ENCODE measurements around the gene HS1BP3. TPM values are rescaled to one million over a fixed set of nuclear protein-coding genes. Genes with fewer than 3 reads are reported as not detected.

The HS1BP3 gene
- total and polyA plus RNA-seq, 10 donors: 8.8 to 38.0 (median 25.9) TPM

- Histone ChIP-seq H3K27ac (no peak overlapping the region), H3K4me3 (no peak overlapping the region), H3K9me3 (no peaks in the 10 kb centered on the region), H3K36me3 (no peaks in the 10 kb centered on the region), H3K4me1 (peaks cover 0 to 7% (median 2%) of the 10 kb centered on the region in 6 donors), H3K27me3 (replicated peaks in 1 of 7) (peaks cover 0 to 40% (median 18%) of the 10 kb centered on the region in 7 donors)
- intact Hi-C loops (cut with DNase I; ENCODE audit: low total_unique reads): no loop called here
- 62 to 78% (median 69%) methylated on average over 4 of the region's 4 CpGs for WGBS, 5 donors
- TF ChIP-seq POLR2A (IDR thresholded peaks at IDR 0.05): no peak
- no peak for TF ChIP-seq POLR2AphosphoS5 (IDR thresholded peaks at IDR 0.05)
- TF ChIP-seq CTCF (IDR thresholded peaks at IDR 0.05 in 8 of 11, conservative IDR thresholded peaks at IDR 0.05 in 3 of 11): no peak
- DNase-seq: peak; percentile 71
Measured at GRCh38 chr2:20657522-20658235, 6.8 kb upstream of the HS1BP3 start.

DNA sequence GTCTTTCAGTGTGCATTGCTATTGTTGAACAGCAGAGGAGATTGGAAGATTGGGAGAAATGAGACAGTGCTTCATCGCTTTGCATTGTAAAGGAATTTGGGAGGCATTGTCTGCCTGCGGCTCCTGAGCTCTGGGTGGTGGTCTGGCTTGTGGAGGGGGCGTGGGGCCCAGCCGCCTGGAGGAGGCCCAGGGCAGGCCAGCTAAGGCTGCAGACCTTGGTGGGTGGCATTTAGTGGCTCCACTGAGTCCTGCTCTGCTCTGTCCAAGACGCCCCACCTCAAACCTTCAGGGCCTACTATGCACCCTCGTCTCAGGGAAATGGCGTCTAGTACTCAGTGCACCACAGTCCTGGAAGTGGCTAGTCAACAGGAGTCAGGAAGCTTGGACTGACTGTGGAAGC lies 5.7 kb upstream of the HS1BP3 start:
- intact Hi-C loops (cut with DNase I; ENCODE audit: low total_unique reads): no loop called here
- no peaks in the 10 kb centered on the region for H3K9me3 ChIP-seq
- peaks cover 3 to 10% (median 4%) of the 10 kb centered on the region in 6 donors for H3K4me1 ChIP-seq
- no peaks in the 10 kb centered on the region for H3K36me3 ChIP-seq
- no peak overlapping the region for H3K27ac ChIP-seq
- TF ChIP-seq POLR2A (IDR thresholded peaks at IDR 0.05) (no peak), POLR2AphosphoS5 (IDR thresholded peaks at IDR 0.05) (no peak), CTCF (IDR thresholded peaks at IDR 0.05 in 8 of 11, conservative IDR thresholded peaks at IDR 0.05 in 3 of 11) (no peak)
- DNase-seq: peak; percentile 68
- H3K27me3 ChIP-seq (replicated peaks in 1 of 7): peaks cover 0 to 29% (median 6%) of the 10 kb centered on the region in 7 donors
- whole genome bisulfite sequencing, 5 donors: 89 to 95% (median 94%) methylated on average over 6 to 7 of the region's 7 CpGs
- H3K4me3 ChIP-seq: no peak overlapping the region

- peak; percentile 14 for DNase-seq
- H3K9me3 ChIP-seq: no peaks in the 10 kb centered on the region
- intact Hi-C loops (cut with DNase I; ENCODE audit: low total_unique reads): no loop called here
- no peak overlapping the region for H3K27ac ChIP-seq
- H3K4me1 ChIP-seq: peaks cover 14 to 21% (median 18%) of the 10 kb centered on the region in 6 donors
- no peaks in the 10 kb centered on the region for H3K36me3 ChIP-seq
- 69 to 86% (median 81%) methylated on average over 2 of the region's 2 CpGs for WGBS, 5 donors
- TF ChIP-seq POLR2AphosphoS5 (IDR thresholded peaks at IDR 0.05) (no peak), POLR2A (IDR thresholded peaks at IDR 0.05) (no peak), CTCF (IDR thresholded peaks at IDR 0.05 in 8 of 11, conservative IDR thresholded peaks at IDR 0.05 in 3 of 11) (no peak)
- H3K27me3 ChIP-seq (replicated peaks in 1 of 7): peaks cover 0 to 8% (median 0%) of the 10 kb centered on the region in 7 donors
- H3K4me3 ChIP-seq: no peak overlapping the region
Measured at GRCh38 chr2:20654535-20654813, 3.6 kb upstream of the HS1BP3 start.

GRCh38 chr2:20653695-20654534 lies 3.0 kb upstream of the HS1BP3 start:
- Histone ChIP-seq H3K9me3 (no peaks in the 10 kb centered on the region), H3K36me3 (no peaks in the 10 kb centered on the region), H3K27ac (no peak overlapping the region), H3K27me3 (replicated peaks in 1 of 7) (peaks cover 0 to 5% (median 0%) of the 10 kb centered on the region in 7 donors), H3K4me3 (no peak overlapping the region), H3K4me1 (peaks cover 18 to 27% (median 23%) of the 10 kb centered on the region in 6 donors)
- intact Hi-C loops (cut with DNase I; ENCODE audit: low total_unique reads): no loop called here
- DNase-seq: peak; percentile 63
- 77 to 86% (median 85%) methylated on average over 7 of the region's 7 CpGs for WGBS, 5 donors
- TF ChIP-seq POLR2A (IDR thresholded peaks at IDR 0.05): no peak
- TF ChIP-seq CTCF (IDR thresholded peaks at IDR 0.05 in 8 of 11, conservative IDR thresholded peaks at IDR 0.05 in 3 of 11): no peak
- no peak for TF ChIP-seq POLR2AphosphoS5 (IDR thresholded peaks at IDR 0.05)

Data from spleen (tissue), 11 donors.